Neutrophil (primary cell): Measurements from ENCODE around the gene XYLT1.

Source experiments
- H3K27ac ChIP-seq: fragments of 200-600 bp; sonication (generic); 2 replicates; pipeline ENCODE4 v1.5.1; 2016; ENCODE audit warnings: mild to moderate bottlenecking, moderate library complexity
- H3K27me3 ChIP-seq: fragments of 200-600 bp; sonication (generic); 2 replicates; pipeline ENCODE4 v1.6.0; 2016; ENCODE audit warnings: mild to moderate bottlenecking
- H3K36me3 ChIP-seq: fragments of 200-600 bp; sonication (generic); 2 replicates; pipeline ENCODE4 v1.5.1; 2017
- H3K4me1 ChIP-seq, 2 experiments: fragments of 200-600 bp in 1 of 2; sonication (generic) in 1 of 2; 1 replicate in 1 of 2; 2 replicates in 1 of 2; pipeline versions ENCODE4 v1.5.1 to v1.6.1; 2013 to 2016; ENCODE audit warnings: low read depth in 1 of 2, low read length in 1 of 2, mild to moderate bottlenecking in 1 of 2, moderate library complexity in 1 of 2; ENCODE audit not compliant: control insufficient read depth in 1 of 2, insufficient read depth in 1 of 2
- H3K4me3 ChIP-seq, 2 experiments: fragments of 200-600 bp in 1 of 2; sonication (generic) in 1 of 2; 1 replicate in 1 of 2; 2 replicates in 1 of 2; pipeline ENCODE4 v1.5.1; 2013 to 2016; ENCODE audit warnings: low read depth in 1 of 2, low read length in 1 of 2, mild to moderate bottlenecking in 1 of 2, moderate library complexity in 1 of 2
- H3K9me3 ChIP-seq: fragments of 200-600 bp; sonication (generic); 2 replicates; pipeline ENCODE4 v1.5.1; 2016
- TF ChIP-seq, protein P1 (sequence below): fragments of 200-600 bp; sonication (generic); IDR thresholded peaks from 2 replicates; pipeline ENCODE4 v1.5.1; 2016; ENCODE audit warnings: antibody characterized with exemption

XYLT1 gene

DNA sequence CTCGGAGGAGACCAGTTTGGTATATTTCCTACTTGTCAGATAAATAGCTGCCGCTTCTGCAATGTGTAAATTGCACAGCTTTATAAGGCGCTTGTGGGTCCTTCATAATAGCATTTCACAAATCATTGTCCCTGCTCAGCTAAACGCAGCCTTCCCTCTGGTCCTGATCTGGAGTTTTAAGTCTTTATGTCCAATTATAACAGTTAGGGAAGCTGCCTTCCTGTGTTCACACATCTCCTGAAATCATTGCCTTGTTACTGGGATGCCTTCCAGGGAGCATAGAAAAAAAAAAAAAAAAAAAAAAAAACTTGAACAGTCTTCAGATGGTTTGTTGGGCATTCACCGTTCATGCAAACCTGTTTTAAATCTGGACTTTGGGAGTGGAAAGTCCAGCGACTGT, 342.0 kb downstream of the XYLT1 start:
- Histone ChIP-seq H3K4me1 (peaks cover 0 to 8% of the 10 kb centered on the region in 2 experiments), H3K9me3 (no peaks in the 10 kb centered on the region), H3K36me3 (peaks cover 76% of the 10 kb centered on the region), H3K4me3 (no peak overlapping the region), H3K27me3 (no peaks in the 10 kb centered on the region), H3K27ac (no peak overlapping the region)
- TF ChIP-seq, protein P1, sequence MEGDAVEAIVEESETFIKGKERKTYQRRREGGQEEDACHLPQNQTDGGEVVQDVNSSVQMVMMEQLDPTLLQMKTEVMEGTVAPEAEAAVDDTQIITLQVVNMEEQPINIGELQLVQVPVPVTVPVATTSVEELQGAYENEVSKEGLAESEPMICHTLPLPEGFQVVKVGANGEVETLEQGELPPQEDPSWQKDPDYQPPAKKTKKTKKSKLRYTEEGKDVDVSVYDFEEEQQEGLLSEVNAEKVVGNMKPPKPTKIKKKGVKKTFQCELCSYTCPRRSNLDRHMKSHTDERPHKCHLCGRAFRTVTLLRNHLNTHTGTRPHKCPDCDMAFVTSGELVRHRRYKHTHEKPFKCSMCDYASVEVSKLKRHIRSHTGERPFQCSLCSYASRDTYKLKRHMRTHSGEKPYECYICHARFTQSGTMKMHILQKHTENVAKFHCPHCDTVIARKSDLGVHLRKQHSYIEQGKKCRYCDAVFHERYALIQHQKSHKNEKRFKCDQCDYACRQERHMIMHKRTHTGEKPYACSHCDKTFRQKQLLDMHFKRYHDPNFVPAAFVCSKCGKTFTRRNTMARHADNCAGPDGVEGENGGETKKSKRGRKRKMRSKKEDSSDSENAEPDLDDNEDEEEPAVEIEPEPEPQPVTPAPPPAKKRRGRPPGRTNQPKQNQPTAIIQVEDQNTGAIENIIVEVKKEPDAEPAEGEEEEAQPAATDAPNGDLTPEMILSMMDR = no peak

DNA sequence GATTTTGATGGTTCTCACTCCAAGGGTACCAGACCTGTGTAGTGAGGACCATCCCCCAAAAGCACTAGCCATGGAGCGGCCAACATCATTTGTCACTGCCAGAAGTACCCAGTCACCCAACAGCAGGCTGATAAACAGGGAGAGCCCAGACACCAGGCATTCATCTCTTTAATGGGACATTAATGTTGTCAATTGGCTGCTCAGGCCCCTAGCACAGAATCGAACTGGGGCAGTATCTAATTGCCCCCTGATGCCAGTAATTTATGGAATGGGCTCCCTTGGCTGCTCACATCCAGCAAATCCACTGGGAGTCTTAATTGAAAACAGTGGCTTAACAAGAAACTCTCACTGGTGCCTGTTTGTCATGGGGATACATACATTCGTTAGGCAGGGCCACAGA, 344.6 kb downstream of the XYLT1 start:
- Histone ChIP-seq H3K27ac (no peak overlapping the region), H3K9me3 (no peaks in the 10 kb centered on the region), H3K4me3 (no peak overlapping the region), H3K36me3 (peaks cover 55% of the 10 kb centered on the region), H3K4me1 (peaks cover 0 to 8% of the 10 kb centered on the region in 2 experiments), H3K27me3 (no peaks in the 10 kb centered on the region)
- TF ChIP-seq, protein P1 = no peak

DNA sequence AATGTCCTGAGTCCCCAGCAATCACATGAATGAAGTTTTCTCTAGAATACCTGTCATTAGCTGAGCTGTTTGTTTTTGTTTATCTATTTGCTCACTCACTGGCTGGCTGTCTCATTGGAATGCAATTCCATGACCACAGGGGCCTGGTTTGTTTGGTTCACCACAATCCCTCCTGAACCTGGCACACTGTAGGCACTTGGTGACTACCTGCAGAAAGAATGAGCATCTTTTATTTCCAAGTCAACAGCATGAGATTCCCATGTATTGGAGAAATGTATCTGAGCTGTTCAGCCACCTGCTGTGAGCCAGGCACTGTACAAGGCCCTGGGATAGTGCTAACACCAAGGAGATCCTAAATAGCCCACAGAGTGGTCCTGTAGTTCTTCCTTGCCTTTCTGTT, 345.1 kb downstream of the XYLT1 start:
- H3K4me3 ChIP-seq = no peak overlapping the region
- no peaks in the 10 kb centered on the region for H3K9me3 ChIP-seq
- H3K27ac ChIP-seq = no peak overlapping the region
- H3K27me3 ChIP-seq = no peaks in the 10 kb centered on the region
- TF ChIP-seq, protein P1 = no peak
- peaks cover 51% of the 10 kb centered on the region for H3K36me3 ChIP-seq
- peaks cover 0 to 4% of the 10 kb centered on the region in 2 experiments for H3K4me1 ChIP-seq

DNA sequence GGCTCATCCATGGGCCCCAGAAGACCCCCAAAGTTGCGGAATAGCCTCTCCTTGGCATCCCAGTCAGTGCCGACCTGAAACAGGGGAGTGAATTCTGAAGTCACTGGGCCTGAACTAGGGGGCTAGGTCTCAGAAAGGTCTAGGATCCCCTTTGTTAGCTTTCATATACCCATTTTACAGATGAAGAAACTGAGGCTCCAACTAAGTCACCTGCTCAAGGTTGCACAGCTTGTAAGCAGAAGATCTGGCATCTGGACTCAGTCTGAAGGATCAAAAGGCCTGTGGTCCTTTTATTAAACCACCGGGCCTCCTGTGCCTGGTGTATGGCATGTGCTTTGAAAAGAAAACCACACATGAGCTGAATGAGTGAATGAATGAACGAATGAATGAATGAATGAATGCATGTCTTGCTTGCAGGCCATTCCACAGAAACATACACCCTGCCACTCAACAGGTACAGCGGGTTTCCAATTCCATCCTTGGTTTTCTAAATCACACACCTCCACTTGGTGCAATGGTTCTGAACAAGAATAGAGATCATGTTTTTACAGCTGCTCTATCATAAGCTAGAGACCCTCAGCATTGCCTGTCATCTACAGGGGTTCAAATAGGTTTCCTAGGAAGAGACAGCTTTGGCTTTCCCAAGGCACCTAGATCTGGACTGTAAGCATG, 352.7 kb downstream of the XYLT1 start:
- H3K27me3 ChIP-seq = no peaks in the 10 kb centered on the region
- H3K36me3 ChIP-seq = peaks cover 54% of the 10 kb centered on the region
- H3K4me1 ChIP-seq = no peaks in the 10 kb centered on the region
- no peak overlapping the region for H3K27ac ChIP-seq
- TF ChIP-seq, protein P1 = no peak
- H3K9me3 ChIP-seq = no peaks in the 10 kb centered on the region
- H3K4me3 ChIP-seq = no peak overlapping the region

DNA sequence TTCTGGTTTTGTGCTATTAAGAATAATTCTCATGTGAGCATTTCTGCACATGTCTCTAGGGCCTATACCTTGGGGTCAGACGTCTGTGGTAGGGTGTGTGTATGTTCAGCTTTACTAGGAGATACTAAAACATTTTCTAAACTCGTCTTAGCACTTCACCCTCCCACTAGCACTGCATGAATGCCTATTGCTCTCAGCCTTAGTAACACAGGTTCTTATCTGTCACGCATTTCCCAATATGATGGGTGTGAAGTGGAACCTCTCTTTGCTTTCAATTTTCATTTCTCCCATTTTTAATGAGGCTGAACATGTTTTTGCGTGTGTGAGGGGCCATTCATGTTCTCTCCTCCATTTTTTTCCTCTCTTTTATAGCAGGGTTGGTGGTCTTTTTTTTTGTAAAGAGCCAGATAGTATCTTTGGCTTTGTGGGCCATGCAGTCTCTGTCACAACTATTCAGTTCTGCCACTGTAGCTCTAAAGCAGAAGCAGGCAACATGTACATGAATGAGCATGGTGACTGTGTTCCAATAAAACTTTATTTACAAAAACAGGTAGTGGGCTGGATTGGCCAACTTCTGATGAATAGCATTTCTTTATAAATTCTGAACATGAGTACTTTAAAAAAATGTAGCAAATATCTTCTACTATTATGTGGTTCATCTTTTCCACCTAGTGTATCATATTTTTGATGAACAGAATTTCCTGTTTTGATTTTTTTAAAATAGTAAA, 354.0 kb downstream of the XYLT1 start:
- H3K4me3 ChIP-seq = no peak overlapping the region
- TF ChIP-seq, protein P1 = no peak
- no peaks in the 10 kb centered on the region for H3K4me1 ChIP-seq
- no peaks in the 10 kb centered on the region for H3K9me3 ChIP-seq
- no peaks in the 10 kb centered on the region for H3K27me3 ChIP-seq
- H3K36me3 ChIP-seq = peaks cover 61% of the 10 kb centered on the region
- H3K27ac ChIP-seq = no peak overlapping the region
